Activated T-cell treated with anti-CD3 and anti-CD28 coated beads for 24 hours (primary cell): ENCODE data around the gene STOM.

Experiments
- DNase-seq: peaks from one replicate; pipeline ENCODE4 v3.0.0-alpha.2; 2020; ENCODE audit warnings: low read depth

The STOM gene

DNA sequence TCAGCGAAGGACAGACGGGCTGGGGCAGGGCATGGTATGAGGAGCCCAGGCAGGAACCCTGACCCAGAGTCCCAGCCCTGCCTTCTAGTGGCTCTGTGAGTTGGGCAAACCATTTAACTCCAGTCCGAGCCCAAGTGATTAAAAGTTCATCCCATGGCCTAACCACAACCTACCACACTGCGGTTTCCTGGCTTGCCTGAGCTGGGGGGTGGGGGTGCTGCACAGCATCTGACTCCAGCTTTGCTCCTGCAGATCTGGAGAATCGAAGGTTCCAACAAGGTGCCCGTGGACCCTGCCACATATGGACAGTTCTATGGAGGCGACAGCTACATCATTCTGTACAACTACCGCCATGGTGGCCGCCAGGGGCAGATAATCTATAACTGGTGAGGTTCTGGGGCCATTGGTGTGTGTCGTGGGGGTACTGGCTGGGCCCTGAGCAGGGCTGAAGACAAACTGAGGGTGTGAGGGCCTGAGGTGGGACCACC lies 49.0 kb downstream of the STOM start:
- DNase-seq, result no peak

DNA sequence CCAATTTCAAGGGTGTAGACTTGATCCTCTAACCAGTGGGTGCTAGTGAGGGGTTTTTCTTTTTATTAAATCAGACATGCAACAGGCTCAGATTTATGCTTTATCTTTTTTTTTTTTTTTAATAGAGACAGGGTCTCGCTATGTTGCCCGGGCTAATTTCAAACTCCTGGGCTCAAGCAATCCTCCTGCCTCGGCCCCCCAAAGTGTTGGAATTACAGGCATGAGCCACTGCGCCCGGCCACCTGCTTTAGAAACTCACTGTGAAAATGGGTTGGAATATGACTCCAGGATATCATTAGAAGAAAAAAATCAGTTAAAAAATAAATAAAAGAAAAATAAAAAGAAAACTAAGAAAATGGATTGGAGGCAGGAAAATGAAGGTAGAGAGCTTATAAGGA lies 50.7 kb downstream of the STOM start:
- DNase-seq, result no peak

DNA sequence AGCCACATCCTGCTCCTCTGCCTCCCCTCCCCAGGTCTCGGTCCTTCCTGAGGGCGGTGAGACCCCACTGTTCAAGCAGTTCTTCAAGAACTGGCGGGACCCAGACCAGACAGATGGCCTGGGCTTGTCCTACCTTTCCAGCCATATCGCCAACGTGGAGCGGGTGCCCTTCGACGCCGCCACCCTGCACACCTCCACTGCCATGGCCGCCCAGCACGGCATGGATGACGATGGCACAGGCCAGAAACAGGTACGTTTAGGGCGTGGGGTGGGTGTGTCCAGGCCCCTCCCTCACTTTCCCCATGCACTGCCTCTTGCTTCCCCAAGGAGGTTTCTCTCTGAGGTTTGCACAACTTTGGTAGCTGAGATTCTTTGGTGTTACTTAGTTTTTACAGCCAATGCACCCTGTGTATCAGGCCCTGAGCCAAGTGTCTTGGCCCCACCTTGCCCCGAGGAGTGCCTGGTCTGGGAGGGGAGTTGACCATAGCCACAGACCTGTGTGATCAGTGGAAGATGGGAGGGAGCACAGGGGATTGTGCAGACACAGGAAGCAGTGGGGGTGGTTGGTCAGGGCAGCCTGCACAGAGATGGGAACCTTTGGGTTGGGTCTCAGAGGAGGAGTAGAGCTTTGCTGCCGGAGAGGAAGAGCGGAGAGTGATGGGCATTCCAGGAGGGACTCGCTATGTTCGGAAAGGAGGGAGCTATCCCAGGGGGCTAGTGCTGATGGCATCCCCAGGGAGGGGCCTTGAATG lies 51.2 kb downstream of the STOM start:
- no peak for DNase-seq

DNA sequence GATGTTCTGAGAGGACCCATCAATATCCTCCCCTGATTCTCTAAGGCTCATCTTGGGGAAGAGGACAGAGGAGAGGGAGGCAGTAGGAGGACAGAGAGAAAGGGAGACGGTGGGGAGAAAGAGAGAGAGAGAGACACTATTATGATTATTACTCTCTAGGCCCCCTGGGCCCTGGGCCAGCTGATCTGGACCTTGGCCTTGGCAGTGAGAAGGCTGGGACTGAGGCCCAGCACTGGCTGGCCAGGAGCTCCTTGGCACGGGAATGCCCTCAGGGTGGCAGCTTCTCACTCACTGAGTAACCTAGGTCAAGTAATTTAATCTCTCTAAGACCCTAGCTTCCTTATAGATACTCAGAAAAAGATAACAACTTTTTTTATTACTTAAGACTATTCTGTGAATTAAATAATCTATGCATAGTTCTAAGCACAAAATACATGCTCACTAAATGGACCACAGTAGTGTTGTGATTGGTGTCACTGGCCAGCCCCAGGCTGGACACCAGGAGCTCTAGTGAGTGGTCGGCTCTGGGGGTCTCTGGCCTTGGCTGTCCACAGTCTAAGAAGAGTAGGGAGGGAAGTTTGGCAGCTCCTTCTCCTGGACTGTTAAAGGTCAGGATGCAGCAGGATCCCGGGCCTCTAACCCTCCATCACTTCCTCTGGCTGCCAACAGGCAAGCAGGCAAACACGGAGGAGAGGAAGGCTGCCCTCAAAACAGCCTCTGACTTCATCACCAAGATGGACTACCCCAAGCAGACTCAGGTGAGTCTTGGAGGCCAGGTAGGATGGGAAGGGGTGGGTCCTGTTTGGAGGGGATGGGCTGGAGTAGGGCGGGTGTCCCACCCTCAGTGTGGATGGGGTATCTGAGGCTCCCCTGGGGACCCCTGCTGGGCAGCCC lies 52.1 kb downstream of the STOM start:
- no peak for DNase-seq

DNA sequence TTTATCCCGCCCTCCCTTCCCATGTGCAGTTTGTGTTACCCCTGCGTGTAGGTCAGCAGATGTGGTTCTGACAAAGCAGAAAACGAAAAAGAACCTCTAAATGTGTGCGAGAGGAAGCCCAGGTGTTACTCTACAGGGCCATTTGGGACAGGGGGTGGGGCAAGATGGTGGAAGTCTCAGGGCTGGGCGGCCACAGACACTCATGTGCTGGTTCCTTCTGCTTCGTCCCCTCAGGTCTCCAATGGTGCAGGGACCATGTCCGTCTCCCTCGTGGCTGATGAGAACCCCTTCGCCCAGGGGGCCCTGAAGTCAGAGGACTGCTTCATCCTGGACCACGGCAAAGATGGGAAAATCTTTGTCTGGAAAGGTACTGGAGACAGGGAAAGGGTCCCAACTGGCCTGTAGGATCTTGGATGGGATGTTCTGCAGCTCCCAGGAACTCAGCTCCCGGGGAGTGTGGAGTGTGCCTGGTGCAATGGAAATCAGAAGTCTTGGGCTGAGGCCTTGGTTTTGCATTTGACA lies 53.1 kb downstream of the STOM start:
- no peak for DNase-seq

DNA sequence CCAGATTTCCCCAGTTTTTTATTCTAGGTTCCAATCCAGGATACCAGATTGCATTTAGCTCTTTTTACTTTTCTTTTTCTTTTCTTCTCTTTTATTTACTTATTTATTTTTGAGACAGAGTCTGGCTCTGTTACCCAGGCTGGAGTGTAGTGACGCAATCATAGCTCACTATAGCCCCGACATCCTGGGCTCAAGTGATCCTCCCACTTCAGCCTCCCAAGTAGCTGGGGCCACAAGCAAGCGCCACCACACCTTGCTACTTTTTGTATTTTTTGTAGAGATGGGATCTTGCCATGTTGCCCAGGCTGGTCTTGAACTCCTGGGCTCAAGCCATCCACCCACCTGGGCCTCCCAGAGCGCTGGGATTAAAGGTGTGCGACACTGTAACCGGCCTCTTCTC lies 53.7 kb downstream of the STOM start:
- no peak for DNase-seq

DNA sequence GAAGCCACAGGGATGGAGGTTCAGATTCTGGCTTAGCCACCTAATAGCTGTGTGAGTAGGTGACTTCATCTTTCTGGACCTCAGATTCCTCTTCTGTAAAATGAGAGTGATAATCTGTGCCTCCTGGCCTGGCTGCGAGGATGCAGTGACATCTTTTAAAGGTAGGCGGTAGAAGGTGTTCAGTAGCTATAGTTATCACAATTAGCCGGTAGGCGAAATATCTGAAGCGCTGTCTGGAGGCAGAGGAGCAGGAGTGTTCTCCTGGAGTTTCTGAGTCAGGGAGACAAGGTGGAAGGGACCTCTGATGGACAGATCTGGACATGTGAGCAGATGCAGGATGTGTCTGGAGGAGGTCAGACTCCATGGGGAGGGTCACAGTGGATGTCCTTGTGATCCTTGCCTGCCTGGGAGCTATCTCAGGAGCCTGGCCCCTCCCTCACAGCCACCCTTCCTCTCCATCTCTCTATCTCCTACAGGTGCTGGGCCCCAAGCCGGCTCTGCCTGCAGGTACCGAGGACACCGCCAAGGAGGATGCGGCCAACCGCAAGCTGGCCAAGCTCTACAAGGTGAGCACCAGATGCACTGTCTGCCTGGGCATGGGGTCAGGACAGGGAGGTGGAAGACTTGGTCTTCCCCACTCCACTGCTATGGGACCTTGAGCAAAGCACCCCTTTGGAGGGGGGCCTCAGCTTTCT lies 56.4 kb downstream of the STOM start:
- DNase-seq, result no peak

DNA sequence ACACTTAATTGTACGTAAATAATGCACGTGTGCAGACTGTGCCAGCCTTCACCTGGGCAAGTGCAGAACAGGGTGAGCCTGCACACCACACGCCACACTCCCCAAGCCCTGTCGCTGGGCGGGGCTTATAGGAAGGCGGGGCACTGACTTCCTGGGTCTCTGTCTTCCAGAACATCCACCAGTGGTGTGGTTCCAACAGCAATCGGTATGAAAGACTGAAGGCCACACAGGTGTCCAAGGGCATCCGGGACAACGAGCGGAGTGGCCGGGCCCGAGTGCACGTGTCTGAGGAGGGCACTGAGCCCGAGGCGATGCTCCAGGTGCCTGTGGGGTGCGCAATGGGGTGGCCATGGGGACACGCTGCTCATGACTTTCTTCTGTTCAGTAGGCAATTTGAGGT lies 57.9 kb downstream of the STOM start:
- DNase-seq, result no peak

DNA sequence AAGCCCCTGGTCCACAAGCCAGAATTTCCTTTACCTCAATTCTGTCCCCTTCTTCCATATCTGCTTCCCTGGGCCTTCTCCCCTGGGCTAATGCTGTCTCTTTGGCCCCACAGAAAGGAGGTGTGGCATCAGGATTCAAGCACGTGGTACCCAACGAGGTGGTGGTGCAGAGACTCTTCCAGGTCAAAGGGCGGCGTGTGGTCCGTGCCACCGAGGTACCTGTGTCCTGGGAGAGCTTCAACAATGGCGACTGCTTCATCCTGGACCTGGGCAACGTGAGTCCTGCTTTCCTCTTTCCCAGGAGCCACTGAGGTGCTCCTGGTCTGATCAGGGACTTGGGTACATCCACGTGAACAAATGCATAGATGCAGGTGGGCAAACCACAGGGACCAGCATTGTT lies 59.5 kb downstream of the STOM start:
- no peak for DNase-seq

DNA sequence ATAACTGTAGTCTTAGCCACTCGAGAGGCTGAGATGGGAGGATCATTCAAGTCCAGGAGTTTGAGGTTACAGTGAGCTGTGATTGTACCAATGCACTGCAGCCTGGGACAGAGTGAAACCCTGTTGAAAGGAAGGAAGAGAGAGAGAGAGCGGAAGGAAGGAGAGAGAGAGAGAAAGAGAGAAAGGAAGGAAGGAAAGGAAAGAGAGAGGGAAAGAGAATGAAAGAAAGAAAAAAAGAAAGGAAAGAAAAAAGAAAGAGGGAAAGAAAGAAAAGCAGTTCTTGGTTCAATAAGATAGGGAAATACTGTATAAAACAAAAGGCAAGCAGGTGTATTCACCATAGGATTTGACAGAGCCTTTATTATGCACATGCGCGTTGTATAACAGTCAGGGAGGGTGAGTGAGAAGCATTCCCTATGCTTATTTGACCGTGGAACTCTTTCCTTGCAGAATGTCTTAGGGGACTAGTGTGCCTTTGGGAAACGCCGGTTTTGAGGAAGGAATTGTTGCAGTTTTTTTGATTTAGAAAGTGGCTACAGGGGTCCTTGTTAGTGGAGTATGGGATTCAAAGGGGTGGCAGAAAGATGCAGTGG lies 60.1 kb downstream of the STOM start:
- no peak for DNase-seq

DNA sequence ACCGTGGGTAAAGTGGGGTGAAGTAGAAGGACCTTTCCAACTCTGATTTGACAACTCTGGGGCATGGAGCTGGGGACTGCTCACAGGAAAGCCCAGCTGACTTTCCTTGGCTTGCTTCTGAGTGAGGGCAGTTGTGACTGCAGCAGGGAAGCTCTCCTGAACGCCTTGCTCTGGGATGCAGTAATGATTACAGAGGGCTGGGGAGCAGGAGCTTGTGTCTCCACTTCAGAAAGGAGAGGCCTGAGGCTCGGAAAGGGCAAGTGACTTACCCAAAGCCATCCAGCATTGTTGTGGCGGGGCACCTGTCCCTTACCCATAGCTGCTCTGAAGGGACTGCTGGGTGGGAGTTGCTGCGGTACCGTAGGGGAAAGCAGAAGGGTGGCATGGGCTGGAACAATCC lies 60.9 kb downstream of the STOM start:
- DNase-seq, result no peak

DNA sequence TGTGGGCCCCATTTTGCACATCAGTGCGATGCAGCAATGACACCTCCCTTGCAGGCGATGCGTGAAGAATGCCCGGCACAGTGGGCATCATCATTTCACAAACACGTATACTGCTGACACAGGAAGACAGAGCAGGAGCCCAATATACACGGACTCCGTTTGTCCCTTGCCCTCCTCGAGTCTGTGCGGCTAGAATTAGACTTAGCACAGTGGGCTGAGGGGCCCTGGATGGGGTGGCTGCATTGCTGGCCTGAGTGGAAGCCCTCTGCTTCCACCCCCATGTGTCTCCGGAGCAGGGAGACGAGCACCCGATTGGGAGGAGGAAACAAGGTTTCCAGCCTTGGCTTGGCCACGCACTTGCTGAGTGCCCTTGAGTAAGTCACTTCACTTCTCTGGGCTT lies 61.3 kb downstream of the STOM start:
- DNase-seq, result no peak

DNA sequence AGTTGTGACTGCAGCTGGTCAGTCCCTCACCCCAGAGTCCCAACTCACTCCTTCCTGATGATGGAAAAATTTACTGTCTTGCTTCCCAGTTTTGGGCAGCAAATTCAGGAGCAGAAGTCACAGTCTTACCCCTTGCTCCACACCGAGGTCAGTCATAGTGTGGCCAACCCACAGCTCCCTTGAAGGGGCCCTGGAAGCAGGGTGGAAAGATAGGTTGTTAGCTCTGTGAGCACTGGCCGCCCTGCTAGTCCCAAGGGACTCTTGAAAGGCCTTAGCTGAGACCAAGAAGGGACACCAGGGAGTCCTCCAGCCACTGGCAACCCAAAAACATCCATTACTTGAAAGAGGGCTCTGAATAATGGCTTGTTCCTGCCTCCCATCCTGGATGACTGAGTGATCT lies 62.1 kb downstream of the STOM start:
- DNase-seq, result no peak

DNA sequence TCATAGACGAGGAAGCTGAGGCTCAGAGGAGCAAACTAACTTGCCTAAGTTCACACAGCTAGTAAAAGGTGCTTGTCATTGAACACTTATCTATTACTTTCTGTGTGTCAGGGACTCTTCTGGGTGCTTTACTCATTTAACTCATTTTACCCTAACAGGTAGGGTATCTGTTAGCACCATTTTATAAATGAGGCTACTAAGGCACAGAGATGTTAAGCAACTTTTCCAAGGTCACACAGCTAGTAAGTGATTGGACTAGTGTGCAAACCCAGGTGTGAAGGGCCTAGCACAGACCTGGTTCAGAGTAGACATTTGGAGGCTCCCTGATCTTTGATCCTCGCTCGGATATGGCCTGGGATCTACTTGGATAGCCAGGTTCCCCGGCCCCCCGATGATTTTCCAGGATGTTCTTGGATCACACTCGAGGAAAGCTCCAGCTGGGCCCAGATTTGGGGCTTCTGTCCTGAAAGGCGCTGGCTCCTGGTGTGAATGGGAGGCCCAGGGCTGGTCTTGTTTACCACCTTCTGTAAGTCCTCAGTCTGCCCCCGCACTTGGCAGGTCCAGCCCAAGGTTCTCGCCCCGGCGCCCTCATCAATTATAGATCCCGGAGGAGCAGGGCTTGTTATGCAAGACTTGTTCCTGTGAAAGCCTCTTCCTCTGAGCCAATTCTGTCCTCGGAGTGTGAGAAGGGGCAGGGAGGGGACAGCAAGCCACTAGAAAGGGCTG lies 64.6 kb downstream of the STOM start:
- no peak for DNase-seq

DNA sequence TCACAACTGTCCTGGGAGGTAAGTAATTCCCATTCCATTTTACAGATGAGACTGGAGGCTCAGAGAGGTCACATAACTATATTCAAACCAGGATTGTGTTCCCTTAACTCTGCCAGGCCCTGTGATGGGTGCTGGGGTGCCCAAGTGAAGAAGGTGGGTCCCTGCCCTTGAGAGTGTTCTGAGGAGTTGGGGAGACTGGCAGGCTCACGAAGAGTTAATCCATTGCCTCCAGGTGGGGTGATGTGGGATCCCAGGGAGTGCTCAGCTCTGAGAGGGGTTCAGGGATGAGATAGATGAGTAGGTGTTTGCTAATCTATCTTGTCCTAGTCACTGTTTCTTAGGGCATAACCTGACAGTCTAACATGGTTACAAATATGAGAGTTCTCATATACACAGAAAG lies 65.3 kb downstream of the STOM start:
- DNase-seq, result no peak

DNA sequence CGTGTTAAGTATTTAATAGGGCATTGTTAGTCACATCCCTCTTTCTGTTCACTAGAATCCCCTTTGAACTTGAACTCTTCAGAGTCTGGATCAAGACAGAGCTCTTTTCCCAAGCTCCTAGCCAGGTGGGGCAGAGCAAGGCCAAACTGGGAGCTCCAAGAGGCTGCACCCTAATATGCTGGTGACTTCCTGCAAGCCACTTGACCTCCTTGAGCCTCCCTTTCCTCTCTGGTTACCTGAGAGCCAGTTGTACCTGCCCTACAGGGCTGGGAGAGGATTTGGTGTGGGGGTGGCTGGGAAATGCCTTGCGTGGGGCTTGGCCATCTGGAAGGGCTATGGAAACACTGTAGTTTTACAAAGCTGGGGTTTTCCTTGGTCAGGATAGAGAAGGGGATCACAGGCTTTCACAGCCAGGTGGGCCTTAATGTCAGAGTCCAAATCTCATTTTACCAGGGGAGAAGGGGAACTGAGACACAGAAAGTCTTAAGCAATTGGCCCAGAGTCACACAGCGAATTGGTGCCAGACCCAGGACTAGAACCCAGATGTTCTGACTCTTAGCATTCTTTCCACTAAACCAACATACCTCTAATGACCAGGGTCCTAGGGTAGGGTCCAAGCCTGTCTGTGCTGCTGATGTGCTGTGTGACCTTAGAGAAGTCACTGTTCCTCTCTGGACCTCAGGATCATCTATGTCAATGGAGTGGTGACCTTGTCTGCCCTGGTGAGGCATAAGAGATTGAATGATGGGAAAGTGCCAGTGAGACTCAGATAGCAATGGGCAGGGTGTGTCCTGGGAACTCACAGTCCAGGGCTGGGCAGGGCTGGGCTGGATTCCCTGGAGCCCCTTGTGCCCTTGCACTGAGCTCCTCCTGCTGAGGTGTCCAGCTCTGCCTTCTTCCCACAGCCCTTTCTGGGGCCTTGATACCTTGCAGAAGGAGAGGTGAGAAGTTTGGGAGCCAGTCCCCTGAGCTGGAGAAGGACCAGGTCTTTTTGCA lies 66.3 kb downstream of the STOM start:
- DNase-seq, result no peak

DNA sequence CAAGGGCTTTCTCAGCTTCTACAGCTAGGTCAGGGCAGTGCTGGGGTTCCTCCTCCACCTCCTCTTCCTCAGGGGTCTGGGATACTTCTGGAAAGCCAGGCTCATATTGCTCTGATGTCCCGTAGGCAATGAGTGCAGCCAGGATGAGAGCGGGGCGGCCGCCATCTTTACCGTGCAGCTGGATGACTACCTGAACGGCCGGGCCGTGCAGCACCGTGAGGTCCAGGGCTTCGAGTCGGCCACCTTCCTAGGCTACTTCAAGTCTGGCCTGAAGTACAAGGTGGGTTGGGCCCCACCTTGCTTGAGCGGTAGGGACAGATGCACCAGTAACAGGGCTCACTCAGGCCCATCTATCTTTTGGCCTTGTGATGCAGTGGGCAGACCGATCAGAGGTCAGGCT lies 67.3 kb downstream of the STOM start:
- DNase-seq, result no peak

DNA sequence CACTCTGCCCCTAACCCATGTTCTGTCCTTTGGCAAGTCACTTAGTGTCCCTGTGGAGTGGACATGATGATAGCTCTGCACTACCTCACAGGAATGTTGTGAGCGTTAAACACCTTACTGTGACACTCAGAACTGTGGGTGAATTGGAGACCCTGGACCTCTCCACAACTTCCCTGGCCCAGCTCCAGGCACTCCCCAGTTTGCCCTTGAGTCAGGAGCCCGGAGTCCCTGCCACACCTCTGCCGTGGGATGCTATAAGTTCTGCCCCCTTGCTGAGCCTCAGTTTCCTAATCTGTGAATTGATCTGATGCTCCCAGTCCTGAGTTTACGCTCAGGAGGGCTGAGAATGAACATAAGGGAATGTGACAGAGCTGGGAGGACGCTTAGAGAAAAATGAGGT lies 67.7 kb downstream of the STOM start:
- no peak for DNase-seq

DNA sequence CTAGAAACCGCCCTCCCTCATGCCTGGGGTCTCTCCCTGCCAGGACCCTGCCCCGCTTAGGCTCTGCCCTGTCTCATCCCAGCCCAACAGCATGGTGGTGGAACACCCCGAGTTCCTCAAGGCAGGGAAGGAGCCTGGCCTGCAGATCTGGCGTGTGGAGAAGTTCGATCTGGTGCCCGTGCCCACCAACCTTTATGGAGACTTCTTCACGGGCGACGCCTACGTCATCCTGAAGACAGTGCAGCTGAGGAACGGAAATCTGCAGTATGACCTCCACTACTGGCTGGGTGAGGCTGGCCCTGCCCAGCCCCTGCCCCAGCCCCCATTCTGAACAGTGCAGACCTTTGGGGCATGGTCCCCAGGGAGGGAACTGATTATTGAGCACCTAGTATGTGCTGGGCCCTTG lies 68.2 kb downstream of the STOM start:
- no peak for DNase-seq
